Activated CD8-positive, alpha-beta memory T cell treated with anti-CD3 and anti-CD28 coated beads, Interleukin-2, amount 50 U/mL, for 1 hour (primary cell): ENCODE results near the gene SELENON.

Experiments used
- DNase-seq: peaks from one replicate; pipeline ENCODE4 v3.0.0-alpha.2; 2020; ENCODE audit errors: extremely low read depth

Gene SELENON, protein sequence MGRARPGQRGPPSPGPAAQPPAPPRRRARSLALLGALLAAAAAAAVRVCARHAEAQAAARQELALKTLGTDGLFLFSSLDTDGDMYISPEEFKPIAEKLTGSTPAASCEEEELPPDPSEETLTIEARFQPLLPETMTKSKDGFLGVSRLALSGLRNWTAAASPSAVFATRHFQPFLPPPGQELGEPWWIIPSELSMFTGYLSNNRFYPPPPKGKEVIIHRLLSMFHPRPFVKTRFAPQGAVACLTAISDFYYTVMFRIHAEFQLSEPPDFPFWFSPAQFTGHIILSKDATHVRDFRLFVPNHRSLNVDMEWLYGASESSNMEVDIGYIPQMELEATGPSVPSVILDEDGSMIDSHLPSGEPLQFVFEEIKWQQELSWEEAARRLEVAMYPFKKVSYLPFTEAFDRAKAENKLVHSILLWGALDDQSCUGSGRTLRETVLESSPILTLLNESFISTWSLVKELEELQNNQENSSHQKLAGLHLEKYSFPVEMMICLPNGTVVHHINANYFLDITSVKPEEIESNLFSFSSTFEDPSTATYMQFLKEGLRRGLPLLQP

GRCh38 chr1:25799935-25800702, at the start of gene SELENON:
SELENON (plus strand) TSS chr1:25800193; CDS start chr1:25800231, 38 bp downstream.
- DNase-seq: no peak

DNA sequence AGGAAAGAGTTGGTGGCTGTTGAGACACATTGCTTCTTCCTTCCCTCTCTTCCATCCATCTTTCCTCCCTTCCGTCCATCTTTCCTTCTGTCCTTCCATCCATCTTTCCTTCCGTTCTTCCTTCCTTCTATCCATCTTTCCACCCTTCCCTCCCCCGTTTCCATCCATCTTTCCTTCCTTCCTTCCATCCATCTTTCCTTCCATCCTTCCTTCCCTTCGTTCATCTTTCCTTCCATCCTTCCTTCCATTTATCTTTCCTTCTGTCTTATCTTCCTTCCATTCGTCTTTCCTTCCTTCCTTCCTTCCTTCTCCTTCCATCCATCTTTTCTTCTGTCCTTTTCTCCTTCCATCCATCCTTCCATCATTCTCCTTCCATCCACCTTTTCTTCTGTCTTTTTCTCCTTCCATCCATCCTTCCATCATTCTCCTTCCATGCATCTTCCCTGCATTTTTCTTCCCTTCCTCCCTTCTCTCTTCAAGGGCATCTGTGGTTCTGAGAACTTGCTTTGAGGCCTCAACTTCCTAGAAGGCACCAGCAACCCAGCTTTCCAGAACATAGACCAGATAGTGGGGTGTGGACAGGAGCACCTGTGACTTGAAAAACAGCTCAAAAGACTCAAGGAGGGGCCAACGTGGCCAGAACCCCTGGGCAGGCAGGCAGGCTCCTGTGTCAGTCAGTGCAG, 48.9 kb upstream of the SELENON start:
- DNase-seq: no peak

DNA sequence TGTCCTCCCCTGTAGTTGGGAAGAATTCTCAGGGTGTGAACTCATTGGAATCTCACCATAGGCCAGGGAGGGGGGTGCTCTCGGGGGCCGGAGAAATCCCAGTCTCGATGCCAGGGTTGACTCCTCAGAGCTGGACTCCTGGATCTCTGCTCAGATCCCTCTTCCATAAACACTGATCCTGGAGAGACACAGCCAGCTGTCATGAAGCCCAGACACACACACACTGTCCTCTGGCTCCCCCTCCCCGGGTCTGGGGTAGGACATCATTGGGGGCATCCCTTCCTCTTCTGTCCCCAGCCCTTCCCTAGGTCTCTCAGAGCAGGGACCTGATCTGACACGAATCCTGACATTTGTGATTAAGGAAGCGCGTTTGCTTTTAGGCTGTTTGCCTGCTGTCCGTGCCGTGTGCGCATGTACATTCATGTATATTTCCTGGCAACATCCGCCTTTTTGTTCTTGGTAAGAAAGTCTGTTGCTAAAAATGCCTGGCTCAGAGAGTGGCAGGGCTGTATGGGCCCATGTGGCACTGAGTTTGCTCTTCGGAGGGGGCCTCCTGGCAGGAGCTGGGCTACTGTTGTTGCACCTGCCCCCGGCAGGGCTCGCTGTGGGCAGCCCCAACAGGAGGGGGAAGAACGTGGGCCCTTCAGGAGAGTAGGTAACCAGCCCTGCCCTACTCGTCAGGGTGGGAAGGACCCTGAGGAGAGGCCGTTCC, 45.4 kb upstream of the SELENON start:
- DNase-seq: no peak

- no peak for DNase-seq
Observed at GRCh38 chr1:25755475-25756125, 44.4 kb upstream of the SELENON start.

GRCh38 chr1:25756215-25756614, 43.8 kb upstream of the SELENON start:
- no peak for DNase-seq

GRCh38 chr1:25757151-25757845, 42.7 kb upstream of the SELENON start:
- no peak for DNase-seq

DNA sequence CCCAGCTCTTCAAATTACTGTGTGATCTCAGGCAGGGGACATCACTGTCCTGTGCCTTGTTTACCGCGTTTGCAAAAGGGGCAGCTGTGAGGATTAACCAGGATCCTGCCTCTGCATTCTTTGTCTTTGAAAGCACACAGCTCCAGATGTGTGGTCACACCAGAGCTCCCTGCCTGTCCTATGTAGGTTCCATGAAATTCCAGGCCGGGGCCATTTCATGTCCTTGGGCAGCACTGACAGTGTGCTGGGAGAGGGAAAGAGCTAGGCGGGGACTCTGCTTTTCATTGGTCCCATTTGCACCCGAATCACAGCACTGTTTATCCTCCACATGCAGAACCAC, 42.2 kb upstream of the SELENON start:
- DNase-seq: no peak

DNA sequence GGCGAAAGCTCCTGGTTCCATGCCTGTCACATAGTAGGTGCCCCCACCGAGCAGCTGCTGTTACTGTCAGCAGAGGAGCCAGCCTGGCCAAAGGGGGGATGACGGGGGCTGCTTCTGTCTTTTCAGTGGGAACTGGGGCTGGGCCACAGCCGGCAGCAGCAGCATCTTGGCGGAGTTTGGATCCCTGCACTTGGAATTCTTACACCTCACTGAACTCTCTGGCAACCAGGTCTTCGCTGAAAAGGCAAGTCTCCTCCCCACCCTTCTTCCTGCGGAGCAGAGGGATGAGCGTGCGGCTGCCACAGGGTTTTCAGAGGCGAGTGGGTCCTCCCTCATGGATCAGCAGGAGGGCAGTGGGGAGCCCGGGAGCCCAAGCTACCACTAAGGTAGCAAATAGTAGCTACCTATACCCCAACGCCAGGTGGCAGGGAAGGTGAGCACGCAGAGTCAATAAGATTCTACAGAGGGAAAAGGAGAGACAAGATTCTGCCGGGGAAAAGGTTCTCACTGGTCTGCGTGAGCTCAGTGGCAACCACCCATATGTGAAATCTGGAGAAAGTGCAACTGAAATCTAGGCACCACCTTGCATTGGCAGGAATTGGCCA, 41.4 kb upstream of the SELENON start:
- DNase-seq: no peak

DNA sequence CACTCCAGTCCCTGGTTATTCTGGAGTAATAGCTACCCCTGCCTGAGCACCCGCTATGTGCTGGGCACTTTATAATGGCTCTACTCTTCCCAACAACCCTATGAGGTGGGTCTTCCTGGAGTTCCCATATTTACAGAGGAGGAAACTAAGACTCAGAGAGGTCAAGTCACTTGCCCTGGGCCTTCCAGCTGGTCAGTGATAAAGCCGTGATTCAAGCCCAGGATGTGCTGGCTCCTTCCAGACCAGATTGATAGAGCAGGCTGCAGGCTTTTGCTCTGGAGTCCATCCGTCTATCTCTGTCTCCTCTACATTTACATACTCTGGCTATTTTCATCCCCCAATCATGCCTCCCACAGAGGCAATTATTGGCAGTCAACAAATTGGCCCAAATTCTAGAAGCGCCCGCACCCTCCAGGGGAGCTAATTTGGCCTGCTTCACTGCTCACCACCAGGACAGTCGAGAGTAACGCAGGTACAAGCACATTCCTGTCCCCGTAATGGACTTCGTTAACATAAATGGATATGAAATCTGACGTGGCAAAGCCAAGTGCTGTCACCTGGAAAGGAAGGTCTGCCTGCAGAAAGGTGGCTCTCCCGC, 39.8 kb upstream of the SELENON start:
- DNase-seq: no peak

DNA sequence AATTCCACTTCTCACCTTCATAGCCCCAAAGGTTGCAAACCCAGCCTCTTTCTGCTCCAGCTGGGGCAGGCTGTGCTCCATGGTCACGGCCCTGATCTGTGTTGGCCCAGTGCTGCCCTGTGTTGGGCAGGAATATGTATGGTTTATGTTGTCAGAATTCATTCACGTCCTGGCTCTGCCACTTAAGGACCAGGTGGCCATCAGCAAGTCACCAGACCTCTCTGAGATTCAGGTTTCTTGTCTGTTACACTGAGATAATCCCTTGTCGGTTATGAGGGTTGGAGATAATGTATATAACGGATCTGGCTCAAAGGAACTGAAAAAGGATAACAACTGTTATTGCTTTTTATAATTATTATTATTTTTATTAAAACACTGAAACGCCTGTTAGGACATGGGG, 39.1 kb upstream of the SELENON start:
- no peak for DNase-seq

GRCh38 chr1:25763493-25763892, 36.5 kb upstream of the SELENON start:
- no peak for DNase-seq

DNA sequence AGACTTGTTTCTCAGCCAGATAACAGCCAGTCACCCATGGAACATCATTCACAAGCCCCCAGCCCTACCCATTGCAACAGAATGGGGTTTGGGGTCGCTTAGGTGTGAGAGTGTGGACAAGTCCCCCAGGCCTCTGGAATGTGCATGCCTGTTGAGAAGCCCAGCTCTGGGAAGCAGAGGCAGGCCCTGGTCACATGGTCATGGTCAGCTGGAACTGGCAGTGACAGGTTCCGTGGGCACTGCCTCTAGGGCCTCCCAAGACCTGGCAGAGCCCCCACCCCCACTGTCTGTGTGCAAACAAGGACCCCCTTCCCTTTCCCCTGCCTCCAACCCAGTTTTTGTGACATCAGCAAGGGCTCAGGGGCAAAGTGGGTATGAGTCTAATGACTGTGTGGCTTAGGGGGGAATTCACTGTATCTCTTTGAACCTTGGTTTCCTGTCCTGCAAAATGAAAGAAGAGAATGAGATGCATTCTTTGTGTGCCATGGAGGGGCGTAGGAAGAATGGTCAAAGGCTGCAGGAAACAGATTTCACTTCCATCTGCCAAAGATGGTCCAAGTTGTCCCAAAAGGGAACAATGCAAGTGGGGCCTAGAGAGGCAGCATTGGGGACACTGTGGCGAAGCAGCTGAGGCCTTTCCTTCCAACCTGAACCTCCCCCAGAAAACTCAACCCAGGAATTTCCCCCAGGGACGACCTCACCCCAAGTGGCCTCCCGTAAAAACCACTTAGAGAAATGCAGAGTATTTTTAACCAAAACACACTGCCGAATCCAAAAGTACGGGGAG, 34.7 kb upstream of the SELENON start:
- no peak for DNase-seq

DNA sequence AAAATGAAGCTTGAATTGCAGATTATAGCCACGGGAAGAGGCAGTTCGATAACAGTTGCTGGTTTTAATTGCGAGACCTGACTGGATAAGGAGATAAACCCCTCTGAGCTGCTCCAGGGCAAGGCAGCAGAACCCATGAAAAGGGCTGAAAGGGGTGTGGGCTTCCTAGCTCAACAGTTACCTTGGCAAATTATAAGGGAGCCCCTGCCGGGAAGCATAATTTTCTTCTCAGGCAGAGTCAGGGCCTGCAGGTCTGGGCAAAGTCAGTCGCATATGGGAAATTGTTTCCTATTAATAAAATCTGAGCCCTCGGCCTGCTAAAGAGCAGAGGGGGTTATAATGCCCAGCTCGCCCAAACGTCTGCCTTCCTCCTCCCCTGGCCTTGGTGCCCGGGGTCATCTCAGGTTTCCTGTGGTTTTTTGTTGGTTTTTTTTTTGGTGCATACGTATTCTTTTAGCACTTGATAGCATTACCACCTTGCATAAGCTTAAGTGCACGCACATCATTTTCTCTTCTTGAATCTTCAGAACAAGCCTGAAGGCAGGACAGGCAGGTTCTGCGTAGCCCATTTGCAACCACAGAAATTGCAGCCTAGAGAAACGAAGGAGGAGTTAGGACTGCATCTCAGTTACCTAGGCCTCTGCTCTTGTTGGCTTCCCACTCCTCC, 33.9 kb upstream of the SELENON start:
- DNase-seq: no peak

GRCh38 chr1:25766721-25767436, 33.1 kb upstream of the SELENON start:
- DNase-seq: no peak

DNA sequence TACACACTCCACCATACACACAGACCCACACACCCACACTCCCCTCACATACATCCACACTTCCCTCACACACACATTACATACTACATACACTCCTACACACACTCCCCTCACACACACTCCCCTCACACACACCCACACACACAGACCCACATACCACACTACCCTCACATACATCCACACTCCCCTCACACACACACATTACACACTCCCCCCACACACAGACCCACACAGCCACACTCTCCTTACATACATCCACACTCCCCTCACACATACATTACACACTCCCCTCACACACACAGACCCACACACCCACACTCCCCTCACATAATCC, 32.6 kb upstream of the SELENON start:
- DNase-seq: no peak

DNA sequence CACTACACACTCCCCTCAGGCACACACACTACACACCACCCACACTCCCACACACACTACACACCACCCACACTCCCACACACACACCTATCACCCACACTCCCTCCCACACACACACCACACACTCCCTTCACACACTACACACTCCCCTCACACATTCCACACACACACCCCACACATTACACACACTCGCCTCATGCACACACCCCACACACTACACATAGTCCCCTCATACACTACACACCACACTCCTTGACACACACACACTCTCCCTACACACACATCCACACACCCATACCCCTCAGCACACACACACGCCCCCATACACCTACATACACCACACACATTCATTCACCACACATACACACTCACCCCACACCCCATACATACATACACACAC, 31.0 kb upstream of the SELENON start:
- DNase-seq: no peak

DNA sequence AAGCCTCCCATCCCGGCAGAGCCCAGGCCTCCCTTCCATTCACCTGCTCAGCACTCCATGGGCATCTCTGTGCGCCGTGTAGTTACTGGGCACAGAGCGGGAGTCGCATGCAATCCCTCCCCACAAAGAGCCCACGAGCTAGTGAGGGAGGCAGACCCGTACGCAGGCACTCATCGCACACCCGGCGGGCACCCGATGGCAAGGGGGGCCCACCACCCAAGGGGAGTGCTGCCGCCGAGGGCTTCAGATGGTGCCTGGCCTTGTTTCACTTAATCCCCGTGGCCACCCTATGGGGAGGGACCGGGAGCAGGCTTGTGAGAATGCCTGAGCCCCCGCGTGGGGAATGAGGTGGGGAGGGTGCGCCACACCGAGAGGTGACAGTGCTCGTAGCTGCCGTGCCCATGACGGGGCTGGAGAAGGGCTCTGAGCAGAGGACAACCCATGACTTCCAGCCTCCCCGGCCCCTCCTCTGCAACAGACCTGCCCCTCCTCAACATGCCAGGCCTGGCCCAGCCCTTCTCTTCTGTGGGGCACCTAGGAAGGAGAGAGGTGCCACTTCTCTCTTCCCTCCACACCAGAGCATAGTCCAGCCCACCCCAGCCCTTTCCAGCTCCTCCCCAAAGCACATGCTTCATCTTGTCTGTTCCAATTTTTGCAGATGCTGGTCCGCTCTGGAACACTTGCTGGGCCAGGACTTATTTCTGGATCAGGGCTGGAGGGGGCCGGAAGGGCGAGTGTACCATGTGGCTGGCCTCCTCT, 30.2 kb upstream of the SELENON start:
- no peak for DNase-seq
